NAMALWA (cell line): ENCODE data around the gene FOLH1.
"Not testable (repeated sequence)": the region's sequence is repeated elsewhere in the genome, so short reads cannot be mapped to it uniquely, and the experiment has no call there.

ENCODE experiments used
- DNase-seq: peaks from one replicate; pipeline ENCODE4 v3.0.0-alpha.2; 2015; ENCODE audit warnings: low spot score

The FOLH1 gene

DNA sequence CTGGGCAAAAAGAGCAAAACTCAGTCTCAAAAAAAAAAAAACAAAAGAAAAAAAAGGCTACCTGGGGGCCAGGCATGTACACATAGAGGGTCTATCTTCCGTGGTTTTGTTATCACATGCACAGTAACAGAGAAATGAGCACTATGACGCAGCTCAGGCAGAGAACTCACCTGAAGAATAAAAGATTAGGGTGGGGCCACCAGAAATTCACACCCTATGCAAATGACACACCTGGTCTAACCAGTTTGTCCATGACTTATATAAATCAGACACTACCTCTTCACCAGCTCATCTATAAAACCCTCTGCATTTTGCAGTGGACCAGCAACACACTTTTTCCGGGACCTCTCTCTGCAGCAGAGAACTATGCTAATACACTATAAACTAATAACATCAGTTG, 30.5 kb downstream of the FOLH1 start:
- DNase-seq = not testable (repeated sequence)

DNA sequence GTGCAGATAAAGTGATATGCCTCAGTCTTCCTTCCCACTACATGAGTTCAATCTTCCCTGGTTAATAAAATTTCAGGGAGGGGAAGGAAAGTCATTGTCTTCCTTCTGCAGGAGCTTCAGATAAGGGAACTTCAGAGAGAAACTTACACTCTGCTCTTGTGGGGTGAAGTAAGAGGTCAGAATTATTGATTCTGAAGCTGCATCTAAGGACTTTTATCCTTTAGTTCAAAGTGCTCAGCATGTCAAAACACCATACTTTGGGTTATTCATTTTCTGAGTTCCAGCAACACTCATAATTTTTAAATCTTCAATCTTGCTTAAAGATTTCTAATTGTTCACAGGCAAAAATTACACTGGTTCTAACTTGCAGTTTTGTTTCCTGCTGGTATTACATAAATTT, 33.0 kb downstream of the FOLH1 start:
- not testable (repeated sequence) for DNase-seq

DNA sequence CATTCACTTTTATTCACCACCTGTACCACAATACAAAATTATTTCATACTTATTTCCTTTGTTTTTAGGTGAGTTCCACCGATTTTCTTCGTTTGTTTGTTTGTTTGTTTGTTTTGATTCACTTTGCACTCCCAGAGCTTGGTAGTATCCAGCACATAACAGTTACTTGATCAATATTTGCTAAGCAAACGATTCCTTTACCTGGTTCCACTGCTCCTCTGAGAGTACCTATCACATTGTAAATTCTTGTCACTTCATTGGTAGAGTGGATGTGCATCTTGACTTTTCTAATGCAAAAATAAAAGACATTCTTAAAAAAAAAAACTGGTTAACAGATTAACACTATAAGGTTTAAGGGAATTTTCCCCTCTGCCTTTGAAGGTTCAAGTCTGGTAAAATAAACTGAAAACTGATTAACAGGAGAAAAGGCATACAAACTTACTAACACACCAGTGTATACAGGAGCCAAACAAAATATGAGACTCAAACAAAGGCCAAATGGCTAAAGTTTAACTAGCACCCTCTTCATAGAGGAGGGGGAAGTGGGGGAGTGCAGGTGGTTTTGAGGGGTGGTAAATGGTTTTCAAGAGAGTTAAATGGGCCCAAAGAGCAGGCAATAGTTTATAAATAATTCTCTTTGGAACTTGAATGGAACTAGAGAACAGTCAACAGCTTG, 33.6 kb downstream of the FOLH1 start:
- DNase-seq = not testable (repeated sequence)

DNA sequence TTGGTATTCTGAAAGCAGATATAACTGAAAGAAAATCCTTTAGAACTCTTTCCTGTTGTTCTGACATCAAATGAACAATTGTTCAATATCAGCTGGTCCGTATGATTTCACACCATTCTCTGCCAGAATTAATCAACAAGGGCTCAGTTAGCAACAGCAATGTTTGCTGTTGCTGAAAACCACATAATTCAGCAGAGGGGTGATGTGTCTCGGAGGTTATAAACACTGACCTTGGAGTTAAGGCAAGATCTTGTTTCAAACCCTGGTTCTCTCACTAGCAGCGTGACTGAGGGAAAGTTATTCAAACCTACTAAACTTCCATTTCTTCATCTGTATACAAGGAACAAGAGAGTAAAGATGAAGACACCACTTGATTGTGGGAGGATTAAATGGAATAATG, 36.8 kb downstream of the FOLH1 start:
- DNase-seq = not testable (repeated sequence)

DNA sequence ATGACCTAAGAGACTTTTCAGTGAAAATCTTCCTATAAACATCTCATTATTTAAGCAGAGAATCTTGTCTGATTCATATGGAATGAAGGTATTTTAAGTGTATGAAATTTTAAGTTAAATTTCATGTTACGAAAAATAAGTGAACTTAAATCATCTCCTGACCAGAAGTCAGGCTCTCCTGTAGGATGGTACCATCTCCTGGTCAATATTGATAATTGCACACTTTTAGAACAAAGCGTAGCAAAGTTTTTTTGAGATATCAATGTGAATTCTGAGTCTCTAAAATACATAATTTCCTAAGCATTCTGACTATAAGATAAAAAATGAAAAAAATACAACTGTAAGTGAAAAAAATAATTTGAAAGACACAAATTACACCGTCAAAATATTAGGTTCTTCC, 38.8 kb downstream of the FOLH1 start:
- DNase-seq = peak; percentile 12

DNA sequence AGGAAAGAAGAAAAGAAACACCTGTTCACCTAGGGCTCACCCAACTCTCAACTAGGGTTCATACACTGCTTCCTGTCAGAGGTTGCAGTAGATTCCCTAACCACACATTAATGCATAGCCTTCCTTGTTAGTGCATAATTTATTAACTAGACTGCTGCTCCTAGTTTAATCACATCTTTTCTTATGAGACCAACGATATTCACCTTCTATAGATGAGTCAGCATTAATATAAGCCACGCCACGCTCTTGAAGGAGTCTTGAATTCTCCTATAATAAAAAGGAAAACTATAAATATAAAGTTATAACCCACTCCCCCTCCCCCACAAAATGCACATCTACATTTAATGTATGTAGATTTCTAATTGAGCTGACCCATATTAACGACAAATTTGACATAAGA, 39.4 kb downstream of the FOLH1 start:
- not testable (repeated sequence) for DNase-seq

DNA sequence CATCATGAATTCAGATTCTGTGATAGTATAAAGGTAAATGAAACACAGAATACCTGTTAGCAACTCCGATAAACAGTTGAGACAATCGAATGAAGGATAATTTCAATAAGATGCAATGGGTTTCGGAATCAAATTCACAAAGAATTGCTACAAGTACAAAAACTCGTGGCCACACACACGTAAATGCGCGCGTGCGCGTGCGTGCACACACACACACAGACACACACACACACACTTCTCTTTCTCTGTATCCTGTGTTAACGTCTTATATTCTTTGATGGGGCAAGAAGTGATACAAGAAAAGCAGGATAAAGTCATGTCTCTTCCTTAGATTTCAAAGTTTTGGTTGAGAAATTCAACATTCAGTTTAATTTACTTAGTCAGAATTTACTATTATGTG, 57.2 kb downstream of the FOLH1 start:
- no peak for DNase-seq

DNA sequence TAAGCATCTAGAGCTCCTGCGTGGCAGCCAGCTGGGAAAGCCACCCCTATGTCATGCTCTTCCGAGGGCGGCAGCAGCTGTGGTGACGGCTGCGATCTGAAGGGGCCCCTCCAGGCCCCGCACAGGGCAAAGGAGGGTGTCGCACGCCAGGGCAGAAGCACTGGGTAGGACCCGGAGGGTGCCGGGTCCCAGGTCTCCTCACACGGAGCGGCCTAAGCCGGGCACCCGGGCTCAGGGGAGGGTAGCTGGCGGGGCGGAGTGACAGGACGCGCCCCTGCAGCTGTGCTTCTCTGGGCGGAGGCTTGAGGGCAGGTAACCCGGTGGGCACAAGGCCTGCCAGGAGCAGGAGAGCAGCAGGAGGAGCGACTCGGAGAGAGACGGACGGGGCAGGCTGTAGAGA, 106.0 kb downstream of the FOLH1 start:
- DNase-seq = not testable (repeated sequence)
